Caco-2 (cell line): ENCODE data around the gene MYH14. TPM values are rescaled to one million over a fixed set of nuclear protein-coding genes. Genes with fewer than 3 reads are reported as not detected.

Source experiments
- BruUV-seq: library from RNA; stranded (reverse); fragments of 400-500 nt; replicated peaks from 2 replicates; lab custom pipeline; 2021; lab: Mats Ljungman, UMichigan
- CTCF ChIA-PET: fragments of 300-600 bp; sonication (Branson Sonifier 250); formaldehyde crosslinking; loops from one replicate; lab custom pipeline; 2022; ENCODE audit warnings: antibody characterized with exemption; lab: Charles Lee
- POLR2A ChIA-PET: fragments of 300-600 bp; sonication (Branson Sonifier 250); formaldehyde crosslinking; loops from one replicate; lab custom pipeline; 2022; ENCODE audit warnings: antibody characterized with exemption; lab: Charles Lee
- DNase-seq, 2 experiments: peaks; one replicate each; pipeline versions ENCODE4 v3.0.0 to v3.0.0-alpha.2; 2020 to 2022
- H3K27me3 ChIP-seq: replicated peaks from 2 replicates; pipeline ENCODE4 v1.6.0; 2011; ENCODE audit warnings: low read length; ENCODE audit not compliant: control insufficient read depth, insufficient read depth
- H3K36me3 ChIP-seq: 2 replicates; pipeline ENCODE4 v1.5.1; 2011; ENCODE audit warnings: low read length; ENCODE audit not compliant: control insufficient read depth, insufficient read depth
- H3K4me1 ChIP-seq: fragments of 250-450 bp; sonication (Bioruptor Pico); 2 replicates; pipeline ENCODE4 v1.5.1; 2020; ENCODE audit warnings: mild to moderate bottlenecking
- H3K4me3 ChIP-seq: 2 replicates; pipeline ENCODE4 v1.5.1; 2011; ENCODE audit warnings: low read depth, mild to moderate bottlenecking, control low read depth, low read length
- H3K9me3 ChIP-seq: fragments of 250-450 bp; sonication (Bioruptor Pico); 2 replicates; pipeline ENCODE4 v1.5.1; 2020; ENCODE audit warnings: mild to moderate bottlenecking, moderate library complexity
- H3K27ac Mint-ChIP-seq: one replicate; pipeline ENCODE4 v1.8.0; 2022; ENCODE audit warnings: mixed read lengths; ENCODE audit not compliant: unreplicated experiment
- H3K27me3 Mint-ChIP-seq: one replicate; pipeline ENCODE4 v1.8.0; 2022; ENCODE audit warnings: mixed read lengths; ENCODE audit not compliant: insufficient read depth, unreplicated experiment
- H3K36me3 Mint-ChIP-seq: one replicate; pipeline ENCODE4 v1.8.0; 2022; ENCODE audit warnings: mild to moderate bottlenecking, mixed read lengths; ENCODE audit not compliant: insufficient read depth, unreplicated experiment
- H3K4me1 Mint-ChIP-seq: one replicate; pipeline ENCODE4 v1.8.0; 2022; ENCODE audit warnings: low read depth, mixed read lengths; ENCODE audit not compliant: unreplicated experiment
- H3K4me3 Mint-ChIP-seq: one replicate; pipeline ENCODE4 v1.8.0; 2022; ENCODE audit warnings: mild to moderate bottlenecking, moderate library complexity, mixed read lengths; ENCODE audit not compliant: unreplicated experiment
- H3K9me3 Mint-ChIP-seq: one replicate; pipeline ENCODE4 v1.8.0; 2022; ENCODE audit warnings: mixed read lengths; ENCODE audit not compliant: unreplicated experiment
- intact Hi-C: fragments of 100-400 bp; cut with micrococcal nuclease; formaldehyde crosslinking; loops from one replicate; pipeline ENCODE4 v1.10.0; 2022; ENCODE audit not compliant: unreplicated experiment
- total RNA-seq: library from RNA; stranded (reverse); gene quantifications from 2 replicates; pipeline ENCODE4 v1.2.3, GENCODE V29; 2022
- TF ChIP-seq, protein P1 (sequence below), 2 experiments: fragments of 200-600 bp in 1 of 2; IDR thresholded peaks; 1 replicate in 1 of 2; 2 replicates in 1 of 2; pipeline versions ENCODE4 v1.5.1 to v1.8.0; 2011 to 2022; ENCODE audit warnings: antibody characterized with exemption in 1 of 2, control low read depth in 1 of 2, inconsistent platforms in 1 of 2, low read depth in 1 of 2, low read length in 1 of 2, mild to moderate bottlenecking in 1 of 2, moderate library complexity in 1 of 2; ENCODE audit not compliant: insufficient read depth in 1 of 2, severe bottlenecking in 1 of 2, unreplicated experiment in 1 of 2

Gene MYH14
- total RNA-seq, 1 experiment from 2014 or later, result 89.8 TPM

DNA sequence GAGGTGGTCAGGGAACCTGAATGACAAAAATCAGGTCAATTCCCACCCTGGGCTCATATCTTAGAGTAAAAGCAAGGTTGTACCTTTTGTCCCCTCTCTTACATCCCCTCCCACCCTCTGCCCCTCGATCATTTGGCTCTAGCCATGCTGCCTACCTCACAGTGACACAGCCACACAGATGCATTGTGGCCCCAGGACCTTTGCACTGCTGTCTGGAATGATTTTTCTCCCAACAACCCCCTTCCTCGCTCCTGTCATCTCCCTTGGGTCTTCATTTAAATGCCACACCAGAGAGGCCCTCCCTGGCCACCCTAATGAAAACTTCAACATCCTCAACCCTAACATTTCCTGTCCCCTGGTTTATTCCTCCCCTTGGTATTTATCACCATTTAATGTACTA, 4.3 kb downstream of the MYH14 start:
- H3K4me3 ChIP-seq, result no peak overlapping the region
- CTCF ChIA-PET, result no interaction called here
- POLR2A ChIA-PET, result no interaction called here
- BruUV-seq, result no TSS peak
- H3K4me3 Mint-ChIP-seq, result no peak overlapping the region
- H3K9me3 Mint-ChIP-seq, result peaks cover 15% of the 10 kb centered on the region
- peaks cover 15% of the 10 kb centered on the region for H3K4me1 Mint-ChIP-seq
- peaks cover 36% of the 10 kb centered on the region for H3K36me3 Mint-ChIP-seq
- no peaks in the 10 kb centered on the region for H3K27me3 Mint-ChIP-seq
- no peak overlapping the region for H3K27ac Mint-ChIP-seq
- intact Hi-C loops, result no loop called here
- H3K36me3 ChIP-seq, result peaks cover 3% of the 10 kb centered on the region
- peaks cover 8% of the 10 kb centered on the region; the same call in 1 of the 2 replicates for H3K9me3 ChIP-seq
- no peak for DNase-seq
- peaks cover 12% of the 10 kb centered on the region for H3K4me1 ChIP-seq
- TF ChIP-seq, protein P1, sequence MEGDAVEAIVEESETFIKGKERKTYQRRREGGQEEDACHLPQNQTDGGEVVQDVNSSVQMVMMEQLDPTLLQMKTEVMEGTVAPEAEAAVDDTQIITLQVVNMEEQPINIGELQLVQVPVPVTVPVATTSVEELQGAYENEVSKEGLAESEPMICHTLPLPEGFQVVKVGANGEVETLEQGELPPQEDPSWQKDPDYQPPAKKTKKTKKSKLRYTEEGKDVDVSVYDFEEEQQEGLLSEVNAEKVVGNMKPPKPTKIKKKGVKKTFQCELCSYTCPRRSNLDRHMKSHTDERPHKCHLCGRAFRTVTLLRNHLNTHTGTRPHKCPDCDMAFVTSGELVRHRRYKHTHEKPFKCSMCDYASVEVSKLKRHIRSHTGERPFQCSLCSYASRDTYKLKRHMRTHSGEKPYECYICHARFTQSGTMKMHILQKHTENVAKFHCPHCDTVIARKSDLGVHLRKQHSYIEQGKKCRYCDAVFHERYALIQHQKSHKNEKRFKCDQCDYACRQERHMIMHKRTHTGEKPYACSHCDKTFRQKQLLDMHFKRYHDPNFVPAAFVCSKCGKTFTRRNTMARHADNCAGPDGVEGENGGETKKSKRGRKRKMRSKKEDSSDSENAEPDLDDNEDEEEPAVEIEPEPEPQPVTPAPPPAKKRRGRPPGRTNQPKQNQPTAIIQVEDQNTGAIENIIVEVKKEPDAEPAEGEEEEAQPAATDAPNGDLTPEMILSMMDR (IDR thresholded peaks at IDR 0.05; ENCODE audit: insufficient read depth in 1 of 2, low read depth in 1 of 2, low read length in 1 of 2, severe bottlenecking in 1 of 2, unreplicated experiment in 1 of 2), result no peak
- H3K27me3 ChIP-seq, result no peaks in the 10 kb centered on the region

DNA sequence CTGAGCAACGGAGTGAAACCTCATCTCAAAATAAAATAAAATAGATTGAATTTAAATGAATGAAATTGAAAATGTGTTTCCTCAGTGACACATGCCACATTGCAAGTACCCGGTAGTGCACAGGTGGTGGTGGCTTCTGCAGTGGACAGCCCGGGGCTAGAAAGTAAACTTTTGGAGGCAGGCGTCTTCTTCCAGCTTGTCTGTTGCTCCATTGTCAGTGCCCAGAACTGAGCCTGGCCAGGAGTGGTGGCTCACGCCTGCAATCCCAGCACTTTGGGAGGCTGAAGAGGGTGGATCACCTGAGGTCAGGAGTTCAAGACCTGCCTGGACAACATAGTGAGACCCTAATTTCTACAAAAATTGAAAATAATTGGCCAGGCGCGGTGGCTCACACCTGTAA, 5.7 kb downstream of the MYH14 start:
- Histone ChIP-seq H3K36me3 (peaks cover 3% of the 10 kb centered on the region), H3K27me3 (no peaks in the 10 kb centered on the region), H3K4me3 (no peak overlapping the region), H3K4me1 (peaks cover 8% of the 10 kb centered on the region), H3K9me3 (peaks cover 8% of the 10 kb centered on the region; the same call in 1 of the 2 replicates)
- POLR2A ChIA-PET, result interaction anchor here (0.7 kb wide), 1 partner anchor 55 kb away, joined by 12 read pairs; no protein-coding TSS in a partner anchor
- no peak overlapping the region for H3K27ac Mint-ChIP-seq
- no peak overlapping the region for H3K4me3 Mint-ChIP-seq
- no peaks in the 10 kb centered on the region for H3K27me3 Mint-ChIP-seq
- H3K36me3 Mint-ChIP-seq, result peaks cover 41% of the 10 kb centered on the region
- DNase-seq, result no peak
- H3K4me1 Mint-ChIP-seq, result peaks cover 15% of the 10 kb centered on the region
- CTCF ChIA-PET, result no interaction called here
- BruUV-seq, result no TSS peak
- intact Hi-C loops, result no loop called here
- TF ChIP-seq, protein P1 (IDR thresholded peaks at IDR 0.05; ENCODE audit: insufficient read depth in 1 of 2, low read depth in 1 of 2, low read length in 1 of 2, severe bottlenecking in 1 of 2, unreplicated experiment in 1 of 2), result no peak
- peaks cover 15% of the 10 kb centered on the region for H3K9me3 Mint-ChIP-seq

DNA sequence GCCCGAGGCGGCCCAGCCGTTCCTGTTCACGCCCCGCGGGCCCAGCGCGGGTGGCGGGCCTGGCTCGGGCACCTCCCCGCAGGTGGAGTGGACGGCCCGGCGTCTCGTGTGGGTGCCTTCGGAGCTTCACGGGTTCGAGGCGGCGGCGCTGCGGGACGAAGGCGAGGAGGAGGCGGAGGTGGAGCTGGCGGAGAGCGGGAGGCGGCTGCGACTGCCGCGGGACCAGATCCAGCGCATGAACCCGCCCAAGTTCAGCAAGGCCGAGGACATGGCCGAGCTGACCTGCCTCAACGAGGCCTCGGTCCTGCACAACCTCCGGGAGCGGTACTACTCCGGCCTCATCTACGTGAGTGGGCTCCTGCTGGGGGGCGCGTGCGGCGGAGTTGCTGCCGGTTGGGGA, 7.0 kb downstream of the MYH14 start:
- Histone ChIP-seq H3K4me1 (0 out of 2 replicates have a peak, but pooled peaks cover 3% of the 10 kb centered on the region), H3K4me3 (no peak overlapping the region), H3K9me3 (peaks cover 8% of the 10 kb centered on the region; the same call in 1 of the 2 replicates), H3K36me3 (peaks cover 3% of the 10 kb centered on the region), H3K27me3 (no peaks in the 10 kb centered on the region)
- DNase-seq, result no peak
- Mint-ChIP-seq H3K36me3 (peaks cover 35% of the 10 kb centered on the region), H3K27ac (no peak overlapping the region), H3K9me3 (peaks cover 15% of the 10 kb centered on the region), H3K4me1 (peaks cover 15% of the 10 kb centered on the region), H3K27me3 (no peaks in the 10 kb centered on the region), H3K4me3 (no peak overlapping the region)
- CTCF ChIA-PET, result no interaction called here
- TF ChIP-seq, protein P1 (IDR thresholded peaks at IDR 0.05; ENCODE audit: insufficient read depth in 1 of 2, low read depth in 1 of 2, low read length in 1 of 2, severe bottlenecking in 1 of 2, unreplicated experiment in 1 of 2), result no peak
- no TSS peak for BruUV-seq
- POLR2A ChIA-PET, result no interaction called here
- intact Hi-C loops, result no loop called here
